ENCODE data around the gene THEM4.

The THEM4 gene

DNA sequence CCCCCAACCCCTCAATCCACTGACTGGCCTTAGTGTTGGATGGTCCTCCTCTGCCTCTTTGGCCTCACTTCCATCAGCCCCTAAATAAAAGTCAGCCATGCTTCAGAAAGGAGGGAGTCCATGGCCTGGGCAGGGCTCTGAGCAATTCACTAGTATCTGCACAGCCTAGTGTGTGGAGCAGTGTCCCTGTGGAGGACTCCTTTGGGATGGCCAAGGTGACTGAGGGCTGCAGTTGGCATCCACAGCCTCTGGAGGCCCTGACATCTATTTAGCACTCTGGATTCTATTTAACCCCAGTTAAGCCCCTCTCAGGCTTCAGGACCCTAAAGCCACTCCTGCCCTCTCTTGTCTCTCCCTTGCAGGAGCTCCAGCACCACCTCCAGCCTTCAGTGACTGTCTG, 59.4 kb downstream of the THEM4 start:
- in situ Hi-C loops (cut with MboI; ENCODE audit: low sequenced_read_pairs, unreplicated experiment) = no loop called here
- TF ChIP-seq, protein P1, sequence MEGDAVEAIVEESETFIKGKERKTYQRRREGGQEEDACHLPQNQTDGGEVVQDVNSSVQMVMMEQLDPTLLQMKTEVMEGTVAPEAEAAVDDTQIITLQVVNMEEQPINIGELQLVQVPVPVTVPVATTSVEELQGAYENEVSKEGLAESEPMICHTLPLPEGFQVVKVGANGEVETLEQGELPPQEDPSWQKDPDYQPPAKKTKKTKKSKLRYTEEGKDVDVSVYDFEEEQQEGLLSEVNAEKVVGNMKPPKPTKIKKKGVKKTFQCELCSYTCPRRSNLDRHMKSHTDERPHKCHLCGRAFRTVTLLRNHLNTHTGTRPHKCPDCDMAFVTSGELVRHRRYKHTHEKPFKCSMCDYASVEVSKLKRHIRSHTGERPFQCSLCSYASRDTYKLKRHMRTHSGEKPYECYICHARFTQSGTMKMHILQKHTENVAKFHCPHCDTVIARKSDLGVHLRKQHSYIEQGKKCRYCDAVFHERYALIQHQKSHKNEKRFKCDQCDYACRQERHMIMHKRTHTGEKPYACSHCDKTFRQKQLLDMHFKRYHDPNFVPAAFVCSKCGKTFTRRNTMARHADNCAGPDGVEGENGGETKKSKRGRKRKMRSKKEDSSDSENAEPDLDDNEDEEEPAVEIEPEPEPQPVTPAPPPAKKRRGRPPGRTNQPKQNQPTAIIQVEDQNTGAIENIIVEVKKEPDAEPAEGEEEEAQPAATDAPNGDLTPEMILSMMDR (IDR thresholded peaks at IDR 0.05; ENCODE audit: borderline replicate concordance, control extremely low read depth, extremely low read depth, insufficient read depth, missing control alignments) = no peak
- DNase-seq (ENCODE audit: low spot score) = no peak

DNA sequence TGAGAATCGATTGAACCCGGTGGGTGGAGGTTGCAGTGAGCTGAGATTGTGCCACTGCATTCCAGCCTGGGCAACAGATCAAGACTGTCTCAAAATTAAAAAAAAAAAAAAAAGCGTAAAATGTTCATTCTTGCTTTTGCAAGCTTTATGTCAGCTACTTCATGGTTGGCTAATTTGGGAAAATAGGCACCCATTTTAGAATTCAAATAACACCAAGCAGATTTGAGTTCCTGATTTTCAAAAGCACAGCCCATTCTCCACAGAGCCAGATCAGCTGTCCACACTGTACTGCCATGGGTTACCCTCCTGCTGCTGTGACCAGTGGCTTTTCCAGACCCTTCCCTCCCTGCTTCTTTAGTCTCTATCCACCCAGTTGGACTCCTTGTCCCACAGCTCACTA, 60.2 kb downstream of the THEM4 start:
- in situ Hi-C loops (cut with MboI; ENCODE audit: low sequenced_read_pairs, unreplicated experiment) = no loop called here
- TF ChIP-seq, protein P1 (IDR thresholded peaks at IDR 0.05; ENCODE audit: borderline replicate concordance, control extremely low read depth, extremely low read depth, insufficient read depth, missing control alignments) = no peak
- no peak for DNase-seq (ENCODE audit: low spot score)

DNA sequence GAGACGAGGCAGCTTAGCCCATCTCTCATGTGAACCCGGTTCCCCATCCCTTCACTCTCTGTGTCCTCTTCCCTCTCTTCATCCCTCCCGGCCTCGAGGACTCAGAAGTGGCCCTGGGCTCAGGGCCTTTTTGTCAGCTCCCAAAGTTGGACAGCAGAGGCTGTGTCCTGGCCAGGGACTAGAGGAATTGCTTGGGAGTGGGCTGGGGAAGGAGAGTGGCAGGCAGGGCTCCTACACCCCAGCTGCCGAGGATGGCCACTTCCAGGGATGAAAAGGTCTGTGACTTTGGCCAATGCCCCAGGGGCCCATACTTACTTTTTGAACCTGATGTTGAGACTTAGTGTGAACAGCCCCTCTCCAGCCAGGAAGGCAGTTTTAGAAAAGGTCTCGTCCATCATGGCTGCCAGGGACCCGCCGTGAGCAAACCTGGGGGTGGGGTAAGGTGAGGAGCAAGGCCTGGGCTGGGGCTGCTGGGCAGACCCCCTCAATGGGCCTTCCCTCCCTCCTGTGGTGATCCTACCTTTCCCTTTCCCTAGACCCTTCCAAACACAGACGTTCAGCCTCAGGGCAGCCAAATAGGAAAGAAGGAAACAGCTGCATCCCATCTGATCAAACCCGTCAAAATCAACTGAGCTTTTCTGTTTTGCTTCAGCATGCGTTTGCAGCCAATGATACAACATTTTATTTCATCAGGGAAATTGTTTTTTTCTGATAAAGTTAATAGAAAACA, 61.3 kb downstream of the THEM4 start:
- in situ Hi-C loops (cut with MboI; ENCODE audit: low sequenced_read_pairs, unreplicated experiment) = no loop called here
- DNase-seq (ENCODE audit: low spot score) = no peak
- TF ChIP-seq, protein P1 (IDR thresholded peaks at IDR 0.05; ENCODE audit: borderline replicate concordance, control extremely low read depth, extremely low read depth, insufficient read depth, missing control alignments) = no peak

DNA sequence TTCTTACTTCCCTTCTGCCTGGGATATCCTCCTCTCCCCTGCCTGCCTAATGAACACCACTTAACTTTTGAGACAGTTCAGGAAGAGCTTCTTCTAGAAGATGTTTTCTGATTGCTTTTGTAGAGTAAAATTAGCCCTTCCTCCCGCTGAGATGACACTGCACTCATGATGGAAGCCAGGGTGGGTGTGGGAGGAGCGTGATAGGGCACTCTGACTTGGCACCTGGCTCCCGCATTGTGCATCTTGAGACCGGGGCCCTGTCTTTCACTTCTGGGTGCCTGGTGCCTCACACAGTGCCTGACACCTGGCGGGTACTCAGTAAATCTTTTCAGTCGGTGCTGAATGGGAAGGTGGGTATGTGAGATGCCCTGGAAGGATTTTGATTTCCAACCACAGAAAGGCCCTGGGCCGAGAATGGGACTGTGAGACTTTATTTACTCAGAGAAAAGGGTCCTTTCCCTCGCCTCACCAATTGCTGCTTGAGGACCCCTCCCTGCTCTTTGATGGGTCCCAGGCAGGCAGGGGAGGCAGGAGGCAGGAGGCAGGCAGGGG, 62.5 kb downstream of the THEM4 start:
- DNase-seq (ENCODE audit: low spot score) = no peak
- in situ Hi-C loops (cut with MboI; ENCODE audit: low sequenced_read_pairs, unreplicated experiment) = no loop called here

DNA sequence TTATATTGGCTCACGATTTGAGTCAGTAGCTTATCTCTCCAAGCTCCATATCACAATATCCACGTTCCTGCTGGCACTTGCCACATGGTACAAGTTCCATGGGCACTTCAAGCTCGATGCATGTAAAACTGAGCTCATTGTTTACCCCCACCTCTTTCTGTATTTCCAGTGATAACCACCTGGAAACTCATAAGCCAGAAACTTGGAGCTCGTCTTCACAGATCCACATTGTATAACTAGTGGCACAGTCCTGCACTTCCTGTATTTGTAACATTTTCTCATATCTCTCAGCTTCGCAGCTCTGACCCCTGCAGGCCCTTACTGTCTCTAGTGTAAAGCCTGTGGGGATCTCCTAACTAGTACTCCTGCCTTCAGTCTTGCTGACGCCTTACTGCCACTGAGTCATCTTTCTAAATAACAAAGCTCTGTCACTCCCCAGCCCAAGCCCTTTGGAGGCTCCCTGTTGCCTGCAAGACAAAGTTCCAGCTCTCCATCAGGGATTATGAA, 63.2 kb downstream of the THEM4 start:
- no peak for DNase-seq (ENCODE audit: low spot score)
- in situ Hi-C loops (cut with MboI; ENCODE audit: low sequenced_read_pairs, unreplicated experiment) = no loop called here
- TF ChIP-seq, protein P1 (IDR thresholded peaks at IDR 0.05; ENCODE audit: borderline replicate concordance, control extremely low read depth, extremely low read depth, insufficient read depth, missing control alignments) = no peak

More for the DNA sequence above, 62.5 kb downstream of the THEM4 start:
- TF ChIP-seq, protein P1 (IDR thresholded peaks at IDR 0.05; ENCODE audit: borderline replicate concordance, control extremely low read depth, extremely low read depth, insufficient read depth, missing control alignments) = no peak

DNA sequence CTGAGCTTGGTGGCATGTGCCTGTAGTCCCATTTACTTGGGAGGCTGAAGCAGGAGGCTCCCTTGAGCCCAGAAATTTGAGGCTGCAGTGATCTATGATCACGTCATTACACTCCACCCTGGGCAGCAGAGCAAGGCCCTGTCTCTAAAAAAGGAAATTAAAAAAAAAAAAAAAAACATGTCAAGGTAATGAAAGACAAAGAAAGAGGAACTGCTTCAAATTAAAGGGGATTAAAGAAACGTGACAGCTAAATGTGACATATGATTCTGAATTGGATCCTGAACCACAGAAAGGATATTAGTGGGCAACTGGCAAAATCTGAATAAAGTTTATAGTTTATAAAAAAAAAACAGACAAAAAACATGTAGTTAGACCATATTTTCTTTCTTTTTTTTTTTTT, 65.9 kb downstream of the THEM4 start:
- in situ Hi-C loops (cut with MboI; ENCODE audit: low sequenced_read_pairs, unreplicated experiment) = no loop called here
- no peak for DNase-seq (ENCODE audit: low spot score)
- TF ChIP-seq, protein P1 (IDR thresholded peaks at IDR 0.05; ENCODE audit: borderline replicate concordance, control extremely low read depth, extremely low read depth, insufficient read depth, missing control alignments) = no peak

Measured in GM13976 (cell line).